ENCODE data around the gene ZBTB20. TPM values are rescaled to one million over a fixed set of nuclear protein-coding genes. Genes with fewer than 3 reads are reported as not detected.

ZBTB20 gene
- polyA plus RNA-seq, 1 of the 3 experiments (the other 2 are of a cell fraction), result 0.43 TPM

DNA sequence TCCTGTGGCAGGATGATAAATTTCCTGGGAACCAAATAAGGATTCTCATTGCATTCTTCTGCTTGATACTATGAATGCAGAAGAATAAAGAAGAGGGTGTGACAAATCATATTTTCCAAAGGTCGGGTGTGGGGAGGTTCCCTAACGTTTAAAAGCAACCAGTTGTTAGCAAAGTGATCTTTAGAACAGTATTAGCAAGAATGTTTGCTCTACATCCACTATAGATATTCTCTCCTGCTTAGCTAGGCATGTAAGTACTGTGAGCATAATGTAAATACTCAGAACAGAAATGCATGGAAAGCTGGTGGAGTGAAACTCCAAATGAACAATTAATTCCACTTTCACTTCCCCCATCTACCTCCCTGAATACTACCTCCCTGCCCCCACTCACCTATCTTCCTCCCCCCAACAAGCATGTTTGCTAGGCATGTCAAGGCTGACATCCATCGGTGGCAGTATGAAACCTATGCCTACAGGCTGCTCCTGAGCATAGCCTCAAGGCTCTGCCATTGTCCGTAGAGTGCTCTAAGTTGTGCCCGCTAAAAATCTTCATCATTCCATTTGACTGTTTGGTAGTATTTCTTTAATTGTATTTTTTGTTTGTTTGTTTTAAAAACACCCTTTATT, 523.6 kb downstream of the ZBTB20 start:
- peak overlapping the region; percentile 49 to 66; a peak in 3 of 4 replicates for H3K4me3 ChIP-seq (ENCODE audit: low read depth in 2 of 2, low read length in 1 of 2)
- H3K4me1 ChIP-seq (ENCODE audit: control insufficient read depth in 1 of 2, insufficient read depth in 2 of 2, low read depth in 1 of 2, low read length in 1 of 2), result peaks cover 9 to 12% of the 10 kb centered on the region in 2 experiments; a peak in 3 of 4 replicates
- H3K9me2 ChIP-seq, result no peaks in the 10 kb centered on the region
- no peaks in the 10 kb centered on the region for H3K36me3 ChIP-seq (replicated peaks in 1 of 2; ENCODE audit: control insufficient read depth in 1 of 2, insufficient read depth in 2 of 2, low read length in 1 of 2)
- no peak for DNase-seq
- peaks cover 4% of the 10 kb centered on the region for H3F3A ChIP-seq (replicated peaks; ENCODE audit: insufficient read depth)
- ChIA-PET CTCF (no interaction called here), POLR2A (no interaction called here)
- no peaks in the 10 kb centered on the region for H4K20me1 ChIP-seq (ENCODE audit: insufficient read depth)
- TF ChIP-seq, protein P1, sequence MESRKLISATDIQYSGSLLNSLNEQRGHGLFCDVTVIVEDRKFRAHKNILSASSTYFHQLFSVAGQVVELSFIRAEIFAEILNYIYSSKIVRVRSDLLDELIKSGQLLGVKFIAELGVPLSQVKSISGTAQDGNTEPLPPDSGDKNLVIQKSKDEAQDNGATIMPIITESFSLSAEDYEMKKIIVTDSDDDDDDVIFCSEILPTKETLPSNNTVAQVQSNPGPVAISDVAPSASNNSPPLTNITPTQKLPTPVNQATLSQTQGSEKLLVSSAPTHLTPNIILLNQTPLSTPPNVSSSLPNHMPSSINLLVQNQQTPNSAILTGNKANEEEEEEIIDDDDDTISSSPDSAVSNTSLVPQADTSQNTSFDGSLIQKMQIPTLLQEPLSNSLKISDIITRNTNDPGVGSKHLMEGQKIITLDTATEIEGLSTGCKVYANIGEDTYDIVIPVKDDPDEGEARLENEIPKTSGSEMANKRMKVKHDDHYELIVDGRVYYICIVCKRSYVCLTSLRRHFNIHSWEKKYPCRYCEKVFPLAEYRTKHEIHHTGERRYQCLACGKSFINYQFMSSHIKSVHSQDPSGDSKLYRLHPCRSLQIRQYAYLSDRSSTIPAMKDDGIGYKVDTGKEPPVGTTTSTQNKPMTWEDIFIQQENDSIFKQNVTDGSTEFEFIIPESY (IDR thresholded peaks at IDR 0.05; ENCODE audit: borderline replicate concordance, low read depth), result no peak
- no peak for TF ChIP-seq FOXJ3 (CRISPR knock-in tag; IDR thresholded peaks at IDR 0.05)
- TF ChIP-seq RCOR1 (IDR thresholded peaks at IDR 0.05; ENCODE audit: low read length), result no peak
- no peak for TF ChIP-seq EP300 (IDR thresholded peaks at IDR 0.05; ENCODE audit: borderline replicate concordance in 1 of 2, low read depth in 1 of 2, low read length in 1 of 2)
- TF ChIP-seq SMC3 (IDR thresholded peaks at IDR 0.05; ENCODE audit: low read depth, low read length), result no peak
- TF ChIP-seq, protein P2, sequence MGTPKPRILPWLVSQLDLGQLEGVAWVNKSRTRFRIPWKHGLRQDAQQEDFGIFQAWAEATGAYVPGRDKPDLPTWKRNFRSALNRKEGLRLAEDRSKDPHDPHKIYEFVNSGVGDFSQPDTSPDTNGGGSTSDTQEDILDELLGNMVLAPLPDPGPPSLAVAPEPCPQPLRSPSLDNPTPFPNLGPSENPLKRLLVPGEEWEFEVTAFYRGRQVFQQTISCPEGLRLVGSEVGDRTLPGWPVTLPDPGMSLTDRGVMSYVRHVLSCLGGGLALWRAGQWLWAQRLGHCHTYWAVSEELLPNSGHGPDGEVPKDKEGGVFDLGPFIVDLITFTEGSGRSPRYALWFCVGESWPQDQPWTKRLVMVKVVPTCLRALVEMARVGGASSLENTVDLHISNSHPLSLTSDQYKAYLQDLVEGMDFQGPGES (IDR thresholded peaks at IDR 0.05; ENCODE audit: low read depth, low read length), result no peak
- H3K9me3 ChIP-seq, result no peaks in the 10 kb centered on the region
- peak overlapping the region; percentile 79 for H3K4me2 ChIP-seq
- peaks cover 30% of the 10 kb centered on the region for H3K79me2 ChIP-seq (ENCODE audit: insufficient read depth)
- peak overlapping the region; percentile 86 for H3K9ac ChIP-seq
- 68% methylated on average over 5 of the region's 5 CpGs for WGBS (ENCODE audit: low lambda C conversion rate)
- no peaks in the 10 kb centered on the region for H3K27me3 ChIP-seq (ENCODE audit: insufficient read depth)
- H3K27ac ChIP-seq (ENCODE audit: low read depth in 2 of 2, low read length in 1 of 2), result peak overlapping the region; percentile 90 to 96
- H2AFZ ChIP-seq (ENCODE audit: low read depth), result peak overlapping the region; percentile 24; the same call in 1 of the 2 replicates

DNA sequence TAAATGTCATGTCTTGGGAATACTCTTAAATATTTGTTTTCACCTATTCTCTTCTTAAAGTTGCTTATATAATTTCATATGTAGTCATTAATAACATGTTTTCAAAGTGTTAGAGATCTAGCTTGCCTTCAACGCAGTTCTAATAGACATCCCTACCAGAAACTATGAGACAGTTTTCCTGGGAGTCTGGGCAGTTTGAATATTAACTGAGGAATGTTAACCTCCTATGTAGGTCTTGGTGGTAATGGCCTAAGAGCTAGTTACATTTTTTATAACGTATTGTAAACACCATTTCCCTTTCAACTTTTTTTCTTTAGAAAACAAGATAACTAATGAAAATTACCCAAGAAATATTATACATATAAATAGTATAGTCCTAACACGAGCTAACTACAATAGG, 525.1 kb downstream of the ZBTB20 start:
- H3K4me1 ChIP-seq (ENCODE audit: control insufficient read depth in 1 of 2, insufficient read depth in 2 of 2, low read depth in 1 of 2, low read length in 1 of 2), result peaks cover 9 to 15% of the 10 kb centered on the region in 2 experiments
- no peak overlapping the region for H3K27ac ChIP-seq (ENCODE audit: low read depth in 2 of 2, low read length in 1 of 2)
- H3K4me2 ChIP-seq, result peak overlapping the region; percentile 42
- H3K4me3 ChIP-seq (ENCODE audit: low read depth in 2 of 2, low read length in 1 of 2), result no peak overlapping the region
- no peaks in the 10 kb centered on the region for H3K9me2 ChIP-seq
- POLR2A ChIA-PET, result no interaction called here
- H2AFZ ChIP-seq (ENCODE audit: low read depth), result no peak overlapping the region
- H3K9me3 ChIP-seq, result no peaks in the 10 kb centered on the region
- H3F3A ChIP-seq (replicated peaks; ENCODE audit: insufficient read depth), result peaks cover 4% of the 10 kb centered on the region
- DNase-seq, result no peak
- H3K79me2 ChIP-seq (ENCODE audit: insufficient read depth), result peaks cover 30% of the 10 kb centered on the region
- WGBS (ENCODE audit: low lambda C conversion rate), result 55% methylated on average over 3 of the region's 3 CpGs
- no peaks in the 10 kb centered on the region for H4K20me1 ChIP-seq (ENCODE audit: insufficient read depth)
- no peak for TF ChIP-seq GATA2 (CRISPR knock-in tag; IDR thresholded peaks at IDR 0.05)
- TF ChIP-seq, protein P3, sequence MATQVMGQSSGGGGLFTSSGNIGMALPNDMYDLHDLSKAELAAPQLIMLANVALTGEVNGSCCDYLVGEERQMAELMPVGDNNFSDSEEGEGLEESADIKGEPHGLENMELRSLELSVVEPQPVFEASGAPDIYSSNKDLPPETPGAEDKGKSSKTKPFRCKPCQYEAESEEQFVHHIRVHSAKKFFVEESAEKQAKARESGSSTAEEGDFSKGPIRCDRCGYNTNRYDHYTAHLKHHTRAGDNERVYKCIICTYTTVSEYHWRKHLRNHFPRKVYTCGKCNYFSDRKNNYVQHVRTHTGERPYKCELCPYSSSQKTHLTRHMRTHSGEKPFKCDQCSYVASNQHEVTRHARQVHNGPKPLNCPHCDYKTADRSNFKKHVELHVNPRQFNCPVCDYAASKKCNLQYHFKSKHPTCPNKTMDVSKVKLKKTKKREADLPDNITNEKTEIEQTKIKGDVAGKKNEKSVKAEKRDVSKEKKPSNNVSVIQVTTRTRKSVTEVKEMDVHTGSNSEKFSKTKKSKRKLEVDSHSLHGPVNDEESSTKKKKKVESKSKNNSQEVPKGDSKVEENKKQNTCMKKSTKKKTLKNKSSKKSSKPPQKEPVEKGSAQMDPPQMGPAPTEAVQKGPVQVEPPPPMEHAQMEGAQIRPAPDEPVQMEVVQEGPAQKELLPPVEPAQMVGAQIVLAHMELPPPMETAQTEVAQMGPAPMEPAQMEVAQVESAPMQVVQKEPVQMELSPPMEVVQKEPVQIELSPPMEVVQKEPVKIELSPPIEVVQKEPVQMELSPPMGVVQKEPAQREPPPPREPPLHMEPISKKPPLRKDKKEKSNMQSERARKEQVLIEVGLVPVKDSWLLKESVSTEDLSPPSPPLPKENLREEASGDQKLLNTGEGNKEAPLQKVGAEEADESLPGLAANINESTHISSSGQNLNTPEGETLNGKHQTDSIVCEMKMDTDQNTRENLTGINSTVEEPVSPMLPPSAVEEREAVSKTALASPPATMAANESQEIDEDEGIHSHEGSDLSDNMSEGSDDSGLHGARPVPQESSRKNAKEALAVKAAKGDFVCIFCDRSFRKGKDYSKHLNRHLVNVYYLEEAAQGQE (IDR thresholded peaks at IDR 0.05; ENCODE audit: low read depth, low read length), result no peak
- no peak for TF ChIP-seq MEF2A (IDR thresholded peaks at IDR 0.05; ENCODE audit: borderline replicate concordance, low read depth)
- TF ChIP-seq, protein P1 (IDR thresholded peaks at IDR 0.05; ENCODE audit: borderline replicate concordance, low read depth), result no peak
- no peaks in the 10 kb centered on the region for H3K27me3 ChIP-seq (ENCODE audit: insufficient read depth)
- H3K9ac ChIP-seq, result no peak overlapping the region
- CTCF ChIA-PET, result interaction anchor here (1.4 kb wide), 1 partner anchor 203 kb away, joined by 3 read pairs; no protein-coding TSS in a partner anchor
- no peaks in the 10 kb centered on the region for H3K36me3 ChIP-seq (replicated peaks in 1 of 2; ENCODE audit: control insufficient read depth in 1 of 2, insufficient read depth in 2 of 2, low read length in 1 of 2)

All from SK-N-SH (cell line).